ENCODE measurements around the gene NLRP7. TPM values are rescaled to one million over a fixed set of nuclear protein-coding genes. Genes with fewer than 3 reads are reported as not detected.

Gene NLRP7
- total and polyA plus RNA-seq, 2 of the 4 experiments (the other 2 are of a cell fraction): not detected

GRCh38 chr19:54893406-54893805 is 53.9 kb downstream of the NLRP7 start:
- no peak overlapping the region for H3K4me2 ChIP-seq (ENCODE audit: low read depth, low read length)
- POLR2A ChIA-PET (ENCODE audit: unreplicated experiment): no interaction called here
- no peak overlapping the region for H2BK5ac ChIP-seq (ENCODE audit: low read depth, low read length, poor library complexity, severe bottlenecking)
- H4K8ac ChIP-seq (ENCODE audit: low read depth in 2 of 2, low read length in 2 of 2): no peak overlapping the region
- ATAC-seq (ENCODE audit: low read depth) (no peak), DNase-seq (no peak)
- no peak overlapping the region for H4K5ac ChIP-seq (ENCODE audit: low read depth, low read length)
- no peak overlapping the region for H3K56ac ChIP-seq (ENCODE audit: extremely low read depth, insufficient read depth, low read length)
- H3K79me1 ChIP-seq (ENCODE audit: low read depth in 1 of 2, low read length in 2 of 2): no peaks in the 10 kb centered on the region
- no peak overlapping the region for H2AK5ac ChIP-seq (ENCODE audit: low read depth, low read length)
- no peak overlapping the region for H2BK20ac ChIP-seq (ENCODE audit: low read depth, low read length)
- peaks cover 12% of the 10 kb centered on the region for H3K9me3 ChIP-seq (ENCODE audit: control insufficient read depth, insufficient read depth, low read length)
- H3K18ac ChIP-seq (ENCODE audit: low read depth, low read length): no peak overlapping the region
- H3K9me1 ChIP-seq (ENCODE audit: insufficient read depth, low read length): no peaks in the 10 kb centered on the region
- in situ Hi-C loops (cut with MboI; ENCODE audit: low sequenced_read_pairs) (no loop called here), intact Hi-C loops (cut with micrococcal nuclease) (no loop called here), dilution Hi-C loops (cut with HindIII; ENCODE audit: low sequenced_read_pairs, unreplicated experiment) (no loop called here)
- no peak overlapping the region for H3K14ac ChIP-seq (replicated peaks; ENCODE audit: low read depth, low read length)
- 0% methylated on average over 2 of the region's 7 CpGs; no CpG with 5 or more reads in 1 of the 2 experiments for WGBS, 2 experiments (ENCODE audit: extremely low coverage in 2 of 2, insufficient read length in 1 of 2)
- BruUV-seq (replicated peaks): no TSS peak
- no peak overlapping the region for H2BK15ac ChIP-seq (ENCODE audit: low read depth, low read length)
- H2BK120ac ChIP-seq (ENCODE audit: low read depth, low read length): no peak overlapping the region
- no peaks in the 10 kb centered on the region for H3K36me3 ChIP-seq (ENCODE audit: control insufficient read depth, insufficient read depth, low read length)
- H3K9ac ChIP-seq (ENCODE audit: low read depth, low read length): no peak overlapping the region
- no peak overlapping the region for H2AK9ac ChIP-seq (replicated peaks; ENCODE audit: low read depth, low read length, poor library complexity)
- no peak overlapping the region for H3K4ac ChIP-seq (ENCODE audit: low read depth, low read length)
- no peak overlapping the region for H3K27ac ChIP-seq (ENCODE audit: insufficient read depth, low read length)
- no peak overlapping the region for H3K23ac ChIP-seq (ENCODE audit: low read depth, low read length)
- H4K20me1 ChIP-seq (ENCODE audit: insufficient read depth, low read length): no peaks in the 10 kb centered on the region
- no peak for TF ChIP-seq RAD21 (IDR thresholded peaks at IDR 0.05; ENCODE audit: low read length)
- TF ChIP-seq FOS (IDR thresholded peaks at IDR 0.05; ENCODE audit: low read depth, low read length): no peak
- TF ChIP-seq USF2 (IDR thresholded peaks at IDR 0.05; ENCODE audit: low read depth, low read length): no peak
- TF ChIP-seq MAFK (IDR thresholded peaks at IDR 0.05; ENCODE audit: low read depth, low read length): no peak
- TF ChIP-seq MXI1 (IDR thresholded peaks at IDR 0.05; ENCODE audit: borderline replicate concordance, low read depth, low read length): no peak
- no peak for TF ChIP-seq RCOR1 (IDR thresholded peaks at IDR 0.05; ENCODE audit: insufficient replicate concordance, low read length)
- TF ChIP-seq NFE2L2 (IDR thresholded peaks at IDR 0.05; ENCODE audit: low read depth, low read length): no peak
- no peak for TF ChIP-seq CEBPB (IDR thresholded peaks at IDR 0.05; ENCODE audit: low read depth, low read length)
- no peak for TF ChIP-seq CTCF (conservative IDR thresholded peaks at IDR 0.05; ENCODE audit: low read depth, low read length)
- no peak for TF ChIP-seq POLR2A (IDR thresholded peaks at IDR 0.05; ENCODE audit: low read depth, low read length)
- no peak for TF ChIP-seq BHLHE40 (IDR thresholded peaks at IDR 0.05; ENCODE audit: low read depth, low read length)
- no peak for TF ChIP-seq RFX5 (IDR thresholded peaks at IDR 0.05; ENCODE audit: low read depth, low read length)
- H3K4me1 ChIP-seq (ENCODE audit: control insufficient read depth, insufficient read depth, low read length): no peaks in the 10 kb centered on the region
- no peak overlapping the region for H2AFZ ChIP-seq (replicated peaks; ENCODE audit: low read length, poor library complexity)
- no peaks in the 10 kb centered on the region for H3K27me3 ChIP-seq (ENCODE audit: control insufficient read depth, insufficient read depth, low read length)
- CTCF ChIA-PET: no interaction called here
- no peak overlapping the region for H4K91ac ChIP-seq (ENCODE audit: insufficient read depth, low read depth, low read length)
- no peak overlapping the region for H3K4me3 ChIP-seq (ENCODE audit: insufficient read depth, low read depth, low read length)

All from IMR-90 (cell line).